Measurements from ENCODE around the gene PHGDH. TPM values are rescaled to one million over a fixed set of nuclear protein-coding genes. Genes with fewer than 3 reads are reported as not detected.

Gene PHGDH
- total and polyA plus RNA-seq, 2 donors (not counting 1 experiment from before 2014, with no cell fraction given) = 1.2 to 3.9 TPM

- Mint-ChIP-seq H3K9me3 (ENCODE audit: insufficient read depth) (no peaks in the 10 kb centered on the region), H3K27me3 (peaks cover 23% of the 10 kb centered on the region), H3K4me3 (no peak within 1 kb of the TSS), H3K27ac (no peak within 1 kb of the TSS), H3K4me1 (no peaks in the 10 kb centered on the region)
- H2AFZ ChIP-seq (ENCODE audit: insufficient read depth, low read depth, low read length, poor library complexity, severe bottlenecking) = no peak within 1 kb of the TSS
- H3K27ac ChIP-seq (ENCODE audit: low read length in 2 of 2) = no peak within 1 kb of the TSS
- no peaks in the 10 kb centered on the region for H3K79me2 ChIP-seq (ENCODE audit: control insufficient read depth, insufficient read depth, low read length)
- no peak within 1 kb of the TSS for H3K4me3 ChIP-seq (ENCODE audit: control extremely low read depth in 1 of 5, extremely low read depth in 1 of 5, insufficient read depth in 1 of 5, low read depth in 2 of 5, low read length in 4 of 5)
- no peak for TF ChIP-seq CTCF (IDR thresholded peaks at IDR 0.05)
- TF ChIP-seq EZH2 (IDR thresholded peaks at IDR 0.05; ENCODE audit: borderline replicate concordance, insufficient read depth, low read depth, low read length, poor library complexity, severe bottlenecking) = no peak
- H4K20me1 ChIP-seq (ENCODE audit: control insufficient read depth, insufficient read depth, low read length, poor library complexity, severe bottlenecking) = no peaks in the 10 kb centered on the region
- peaks cover 0 to 13% (median 3%) of the 10 kb centered on the region in 4 experiments for H3K27me3 ChIP-seq (replicated peaks in 1 of 4; ENCODE audit: control extremely low read depth in 1 of 4, control insufficient read depth in 3 of 4, insufficient read depth in 4 of 4, low read length in 3 of 4)
- H3K4me2 ChIP-seq (replicated peaks; ENCODE audit: low read depth, low read length, poor library complexity, severe bottlenecking) = no peak within 1 kb of the TSS
- ChIA-PET POLR2A (no interaction called here), CTCF (interaction anchor here (2.6 kb wide), 1 partner anchor 25 kb away, joined by 6 read pairs; no protein-coding TSS in a partner anchor)
- no peaks in the 10 kb centered on the region for H3K4me1 ChIP-seq (ENCODE audit: control insufficient read depth in 2 of 2, insufficient read depth in 2 of 2, low read length in 2 of 2)
- no peaks in the 10 kb centered on the region for H3K36me3 ChIP-seq (replicated peaks in 1 of 2; ENCODE audit: control extremely low read depth in 1 of 2, control insufficient read depth in 1 of 2, extremely low read depth in 1 of 2, insufficient read depth in 2 of 2, low read length in 1 of 2)
- 88% methylated on average over 6 of the region's 8 CpGs for WGBS (ENCODE audit: insufficient coverage)
- H3K9me3 ChIP-seq (ENCODE audit: control extremely low read depth in 1 of 3, control insufficient read depth in 2 of 3, insufficient read depth in 1 of 3, low read length in 2 of 3) = peaks cover 0 to 4% (median 0%) of the 10 kb centered on the region in 3 donors
- intact Hi-C loops (cut with micrococcal nuclease) = no loop called here
- ATAC-seq (ENCODE audit: low read depth) = no peak
- no peak for DNase-seq
- no peak within 1 kb of the TSS for H3K9ac ChIP-seq (ENCODE audit: low read length)
These were observed 57.0 kb downstream of the PHGDH start, which contains the start of gene HMGCS2 for GRCh38 chr1:119768778-119769177. HMGCS2 (minus strand) TSS chr1:119768905; CDS start chr1:119768844, 61 bp downstream.

- Histone ChIP-seq H2AFZ (ENCODE audit: insufficient read depth, low read depth, low read length, poor library complexity, severe bottlenecking) (no peak overlapping the region), H4K20me1 (ENCODE audit: control insufficient read depth, insufficient read depth, low read length, poor library complexity, severe bottlenecking) (no peaks in the 10 kb centered on the region), H3K9me3 (ENCODE audit: control extremely low read depth in 1 of 3, control insufficient read depth in 2 of 3, insufficient read depth in 1 of 3, low read length in 2 of 3) (no peaks in the 10 kb centered on the region), H3K79me2 (ENCODE audit: control insufficient read depth, insufficient read depth, low read length) (no peaks in the 10 kb centered on the region), H3K4me1 (ENCODE audit: control insufficient read depth in 2 of 2, insufficient read depth in 2 of 2, low read length in 2 of 2) (no peaks in the 10 kb centered on the region), H3K27ac (ENCODE audit: low read length in 2 of 2) (no peak overlapping the region), H3K36me3 (replicated peaks in 1 of 2; ENCODE audit: control extremely low read depth in 1 of 2, control insufficient read depth in 1 of 2, extremely low read depth in 1 of 2, insufficient read depth in 2 of 2, low read length in 1 of 2) (no peaks in the 10 kb centered on the region), H3K4me2 (replicated peaks; ENCODE audit: low read depth, low read length, poor library complexity, severe bottlenecking) (no peak overlapping the region), H3K27me3 (replicated peaks in 1 of 4; ENCODE audit: control extremely low read depth in 1 of 4, control insufficient read depth in 3 of 4, insufficient read depth in 4 of 4, low read length in 3 of 4) (peaks cover 0 to 12% (median 2%) of the 10 kb centered on the region in 4 experiments), H3K9ac (ENCODE audit: low read length) (no peak overlapping the region), H3K4me3 (ENCODE audit: control extremely low read depth in 1 of 5, extremely low read depth in 1 of 5, insufficient read depth in 1 of 5, low read depth in 2 of 5, low read length in 4 of 5) (no peak overlapping the region)
- intact Hi-C loops (cut with micrococcal nuclease) = no loop called here
- CTCF ChIA-PET = no interaction called here
- POLR2A ChIA-PET = no interaction called here
- Mint-ChIP-seq H3K27me3 (peaks cover 18% of the 10 kb centered on the region), H3K9me3 (ENCODE audit: insufficient read depth) (no peaks in the 10 kb centered on the region), H3K27ac (no peak overlapping the region), H3K4me1 (no peaks in the 10 kb centered on the region), H3K4me3 (no peak overlapping the region)
- no peak for DNase-seq
- no peak for TF ChIP-seq CTCF (IDR thresholded peaks at IDR 0.05)
- no peak for TF ChIP-seq EZH2 (IDR thresholded peaks at IDR 0.05; ENCODE audit: borderline replicate concordance, insufficient read depth, low read depth, low read length, poor library complexity, severe bottlenecking)
- 54% methylated on average over 2 of the region's 2 CpGs for WGBS (ENCODE audit: insufficient coverage)
- ATAC-seq (ENCODE audit: low read depth) = no peak
These were observed 59.3 kb downstream of the PHGDH start for GRCh38 chr1:119771016-119771415.
